OCI-LY1 (cell line): Measurements from ENCODE around the gene HIGD2A.

Source experiments
- H2AFZ ChIP-seq: fragments of 200-600 bp; sonication (generic), shearing (Covaris generic); 2 replicates; pipeline ENCODE4 v1.6.0; 2014; ENCODE audit warnings: antibody characterized with exemption, mild to moderate bottlenecking, low read length
- H3F3A ChIP-seq: fragments of 200-600 bp; sonication (generic), shearing (Covaris generic); 2 replicates; pipeline ENCODE4 v1.6.0; 2014; ENCODE audit warnings: mild to moderate bottlenecking, antibody characterized with exemption, low read length, moderate library complexity; ENCODE audit not compliant: insufficient read depth
- H3K27ac ChIP-seq: fragments of 200-600 bp; sonication (generic); 2 replicates; pipeline ENCODE4 v1.5.1; 2014; ENCODE audit warnings: low read length, mixed run types, mild to moderate bottlenecking, low read depth; ENCODE audit not compliant: poor library complexity, severe bottlenecking
- H3K27me3 ChIP-seq: fragments of 200-600 bp; sonication (generic); 2 replicates; pipeline ENCODE4 v1.6.0; 2014; ENCODE audit warnings: antibody characterized with exemption, mild to moderate bottlenecking, low read length, moderate library complexity; ENCODE audit not compliant: insufficient read depth
- H3K36me3 ChIP-seq: fragments of 200-600 bp; sonication (generic); 2 replicates; pipeline ENCODE4 v1.6.1; 2014; ENCODE audit warnings: mild to moderate bottlenecking, antibody characterized with exemption, low read length, moderate library complexity, mixed read lengths; ENCODE audit not compliant: insufficient read depth
- H3K4me1 ChIP-seq: fragments of 200-600 bp; sonication (generic); 2 replicates; pipeline ENCODE4 v1.5.1; 2014; ENCODE audit warnings: mild to moderate bottlenecking, low read length, moderate library complexity; ENCODE audit not compliant: insufficient read depth, severe bottlenecking
- H3K4me2 ChIP-seq: fragments of 200-600 bp; sonication (generic), shearing (Covaris generic); 2 replicates; pipeline ENCODE4 v1.6.1; 2014; ENCODE audit warnings: low read length
- H3K4me3 ChIP-seq: fragments of 200-600 bp; sonication (generic); 2 replicates; pipeline ENCODE4 v1.5.1; 2014; ENCODE audit warnings: low read length, low read depth, mild to moderate bottlenecking, mixed read lengths; ENCODE audit not compliant: poor library complexity, severe bottlenecking
- H3K79me2 ChIP-seq: fragments of 200-600 bp; shearing (Covaris generic); 2 replicates; pipeline ENCODE4 v1.6.1; 2016; ENCODE audit warnings: mixed run types, low read length, mixed read lengths; ENCODE audit not compliant: insufficient read depth
- H3K9ac ChIP-seq: fragments of 200-600 bp; sonication (generic), shearing (Covaris generic); 2 replicates; pipeline ENCODE4 v1.6.1; 2014; ENCODE audit warnings: mild to moderate bottlenecking, low read length, mixed read lengths
- H3K9me2 ChIP-seq: fragments of 200-600 bp; sonication (generic), shearing (Covaris generic); 2 replicates; pipeline ENCODE4 v1.6.1; 2014; ENCODE audit warnings: low read depth, mild to moderate bottlenecking, low read length, mixed read lengths
- H3K9me3 ChIP-seq: fragments of 200-600 bp; shearing (Covaris generic); 2 replicates; pipeline ENCODE4 v1.6.1; 2014; ENCODE audit warnings: low read length, mixed read lengths
- H4K20me1 ChIP-seq: fragments of 200-600 bp; sonication (generic), shearing (Covaris generic); 2 replicates; pipeline ENCODE4 v1.6.0; 2016; ENCODE audit warnings: mild to moderate bottlenecking, low read length; ENCODE audit not compliant: insufficient read depth
- EZH2 ChIP-seq: fragments of 200-600 bp; sonication (generic), shearing (Covaris generic); IDR thresholded peaks from 2 replicates; pipeline ENCODE4 v1.8.0; 2017; ENCODE audit warnings: borderline replicate concordance, mixed run types, mild to moderate bottlenecking, antibody characterized with exemption, low read length, moderate library complexity, mixed read lengths
- TF ChIP-seq, protein P1 (sequence below): fragments of 200-600 bp; sonication (generic), shearing (Covaris generic); IDR thresholded peaks from 2 replicates; pipeline ENCODE4 v1.5.1; 2017; ENCODE audit warnings: mild to moderate bottlenecking, antibody characterized with exemption, low read length, moderate library complexity, mixed read lengths

HIGD2A gene

DNA sequence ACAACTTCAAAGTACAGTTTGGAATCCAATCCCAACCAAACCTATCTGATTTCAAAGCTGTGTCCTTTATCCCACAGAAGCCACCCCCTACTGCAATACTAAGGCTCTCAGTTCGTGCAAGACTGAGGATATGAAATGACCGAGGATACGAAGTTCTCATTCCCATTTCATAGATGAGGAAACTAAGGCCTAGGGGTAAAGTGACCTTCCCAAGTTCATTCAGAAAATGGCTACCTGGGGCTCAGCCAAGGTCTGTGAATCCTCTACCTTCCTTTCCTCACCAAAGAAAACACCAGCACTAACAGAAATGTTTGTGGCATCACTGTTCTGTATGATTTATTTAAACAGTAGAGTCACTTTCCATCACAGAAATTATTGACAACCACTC, 32.4 kb upstream of the HIGD2A start:
- H3K79me2 ChIP-seq, result peaks cover 12% of the 10 kb centered on the region; the same call in 1 of the 2 replicates
- H3K36me3 ChIP-seq, result peaks cover 75% of the 10 kb centered on the region
- TF ChIP-seq, protein P1, sequence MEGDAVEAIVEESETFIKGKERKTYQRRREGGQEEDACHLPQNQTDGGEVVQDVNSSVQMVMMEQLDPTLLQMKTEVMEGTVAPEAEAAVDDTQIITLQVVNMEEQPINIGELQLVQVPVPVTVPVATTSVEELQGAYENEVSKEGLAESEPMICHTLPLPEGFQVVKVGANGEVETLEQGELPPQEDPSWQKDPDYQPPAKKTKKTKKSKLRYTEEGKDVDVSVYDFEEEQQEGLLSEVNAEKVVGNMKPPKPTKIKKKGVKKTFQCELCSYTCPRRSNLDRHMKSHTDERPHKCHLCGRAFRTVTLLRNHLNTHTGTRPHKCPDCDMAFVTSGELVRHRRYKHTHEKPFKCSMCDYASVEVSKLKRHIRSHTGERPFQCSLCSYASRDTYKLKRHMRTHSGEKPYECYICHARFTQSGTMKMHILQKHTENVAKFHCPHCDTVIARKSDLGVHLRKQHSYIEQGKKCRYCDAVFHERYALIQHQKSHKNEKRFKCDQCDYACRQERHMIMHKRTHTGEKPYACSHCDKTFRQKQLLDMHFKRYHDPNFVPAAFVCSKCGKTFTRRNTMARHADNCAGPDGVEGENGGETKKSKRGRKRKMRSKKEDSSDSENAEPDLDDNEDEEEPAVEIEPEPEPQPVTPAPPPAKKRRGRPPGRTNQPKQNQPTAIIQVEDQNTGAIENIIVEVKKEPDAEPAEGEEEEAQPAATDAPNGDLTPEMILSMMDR, result no peak
- no peak for TF ChIP-seq EZH2

DNA sequence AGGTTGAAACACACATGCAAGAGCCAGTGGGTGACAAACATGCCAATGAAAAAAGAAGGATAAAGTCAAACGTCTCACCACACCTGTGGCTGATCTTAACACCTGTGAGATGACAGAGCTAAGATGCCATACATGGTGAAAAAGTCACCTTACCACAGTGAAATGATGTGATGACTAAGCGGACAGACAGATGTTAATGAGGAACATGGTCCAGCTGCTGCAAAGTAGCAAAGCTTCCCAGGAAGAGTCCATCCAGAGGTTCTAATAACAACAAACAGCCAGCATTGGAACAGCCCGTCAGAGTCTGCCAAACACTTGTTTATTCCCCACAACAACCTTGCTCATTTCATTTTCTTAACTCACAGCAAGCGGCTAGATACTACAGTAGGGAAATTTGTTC, 28.9 kb upstream of the HIGD2A start:
- H3K4me2 ChIP-seq, result peak overlapping the region; percentile 33; the same call in 1 of the 2 replicates
- no peaks in the 10 kb centered on the region for H3F3A ChIP-seq
- no peaks in the 10 kb centered on the region for H3K27me3 ChIP-seq
- H2AFZ ChIP-seq, result no peak overlapping the region
- H4K20me1 ChIP-seq, result no peaks in the 10 kb centered on the region
- TF ChIP-seq, protein P1, result no peak
- no peak for TF ChIP-seq EZH2
- peaks cover 10% of the 10 kb centered on the region for H3K4me1 ChIP-seq
- H3K9me3 ChIP-seq, result no peaks in the 10 kb centered on the region
- H3K79me2 ChIP-seq, result peaks cover 13% of the 10 kb centered on the region; the same call in 1 of the 2 replicates
- H3K4me3 ChIP-seq, result peak overlapping the region; percentile 86
- peaks cover 44% of the 10 kb centered on the region for H3K36me3 ChIP-seq
- H3K9ac ChIP-seq, result no peak overlapping the region
- no peak overlapping the region for H3K27ac ChIP-seq
- H3K9me2 ChIP-seq, result no peaks in the 10 kb centered on the region

More for the DNA sequence above, 32.4 kb upstream of the HIGD2A start:
- Histone ChIP-seq H2AFZ (no peak overlapping the region), H3K9ac (no peak overlapping the region), H3K9me3 (no peaks in the 10 kb centered on the region), H3K4me1 (no peaks in the 10 kb centered on the region), H3K4me2 (no peak overlapping the region), H3K27ac (no peak overlapping the region), H4K20me1 (no peaks in the 10 kb centered on the region), H3F3A (no peaks in the 10 kb centered on the region), H3K9me2 (no peaks in the 10 kb centered on the region), H3K27me3 (no peaks in the 10 kb centered on the region), H3K4me3 (no peak overlapping the region)

DNA sequence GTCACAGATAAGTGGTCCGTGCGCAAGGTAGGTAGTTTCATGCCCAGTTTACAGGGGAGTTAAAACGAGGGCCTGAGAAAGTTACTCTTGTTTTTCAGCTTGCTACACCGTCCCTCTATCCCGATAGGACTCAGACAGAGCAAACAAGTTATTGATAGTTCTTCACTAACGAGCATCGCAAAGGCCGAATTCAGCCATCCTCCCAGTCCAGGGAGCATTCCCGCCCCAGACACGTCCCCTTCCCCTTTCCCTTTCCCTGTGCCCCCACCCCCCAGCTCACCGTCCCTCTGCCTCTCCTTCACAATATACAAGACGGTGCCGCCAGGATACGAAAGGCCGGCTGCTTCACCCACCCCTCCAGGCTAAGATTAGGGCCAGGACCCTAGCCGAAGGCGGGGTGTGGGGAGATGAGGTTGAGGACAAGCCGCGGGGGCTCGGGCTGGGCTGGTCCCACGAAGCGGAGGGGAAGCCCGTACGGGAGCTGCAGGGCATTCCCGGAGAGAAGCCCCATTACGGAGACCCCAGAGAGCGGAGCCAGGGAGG, 27.6 kb upstream of the HIGD2A start:
- Histone ChIP-seq H3K9me3 (no peaks in the 10 kb centered on the region), H3K27ac (peak overlapping the region; percentile 13), H3K27me3 (no peaks in the 10 kb centered on the region), H2AFZ (no peak overlapping the region), H4K20me1 (no peaks in the 10 kb centered on the region), H3K36me3 (peaks cover 31% of the 10 kb centered on the region), H3K9me2 (no peaks in the 10 kb centered on the region), H3K4me3 (peak overlapping the region; percentile 86), H3K4me1 (peaks cover 15% of the 10 kb centered on the region), H3F3A (no peaks in the 10 kb centered on the region), H3K9ac (peak overlapping the region; percentile 84), H3K4me2 (peak overlapping the region; percentile 94), H3K79me2 (peaks cover 8% of the 10 kb centered on the region; the same call in 1 of the 2 replicates)
- TF ChIP-seq, protein P1, result no peak
- no peak for TF ChIP-seq EZH2
